Ishikawa (cell line): ENCODE results near the gene SLC8B1.

Experiments used
- CEBPB ChIP-seq: IDR thresholded peaks from 2 replicates; pipeline ENCODE4 v1.6.1; 2012
- EGR1 ChIP-seq: IDR thresholded peaks from 2 replicates; pipeline ENCODE4 v1.6.1; 2012
- EP300 ChIP-seq: IDR thresholded peaks from 2 replicates; pipeline ENCODE4 v1.6.1; 2012; ENCODE audit warnings: borderline replicate concordance
- FOXM1 ChIP-seq: IDR thresholded peaks from 2 replicates; pipeline ENCODE4 v1.6.1; 2012; ENCODE audit warnings: low read depth, borderline replicate concordance
- RAD21 ChIP-seq: IDR thresholded peaks from 2 replicates; pipeline ENCODE4 v1.6.1; 2012; ENCODE audit warnings: low read depth
- TCF12 ChIP-seq: IDR thresholded peaks from 2 replicates; pipeline ENCODE4 v1.6.1; 2012; ENCODE audit warnings: low read depth
- YY1 ChIP-seq: IDR thresholded peaks from 2 replicates; pipeline ENCODE4 v1.6.1; 2012; ENCODE audit warnings: low read depth
- ZBTB7A ChIP-seq: IDR thresholded peaks from 2 replicates; pipeline ENCODE4 v1.6.1; 2012; ENCODE audit warnings: low read depth
- TF ChIP-seq, protein P1 (sequence below): IDR thresholded peaks from 2 replicates; pipeline ENCODE4 v1.6.1; 2012; ENCODE audit warnings: low read depth, mild to moderate bottlenecking
- TF ChIP-seq, protein P2 (sequence below): IDR thresholded peaks from 2 replicates; pipeline ENCODE4 v1.6.1; 2012

DNA sequence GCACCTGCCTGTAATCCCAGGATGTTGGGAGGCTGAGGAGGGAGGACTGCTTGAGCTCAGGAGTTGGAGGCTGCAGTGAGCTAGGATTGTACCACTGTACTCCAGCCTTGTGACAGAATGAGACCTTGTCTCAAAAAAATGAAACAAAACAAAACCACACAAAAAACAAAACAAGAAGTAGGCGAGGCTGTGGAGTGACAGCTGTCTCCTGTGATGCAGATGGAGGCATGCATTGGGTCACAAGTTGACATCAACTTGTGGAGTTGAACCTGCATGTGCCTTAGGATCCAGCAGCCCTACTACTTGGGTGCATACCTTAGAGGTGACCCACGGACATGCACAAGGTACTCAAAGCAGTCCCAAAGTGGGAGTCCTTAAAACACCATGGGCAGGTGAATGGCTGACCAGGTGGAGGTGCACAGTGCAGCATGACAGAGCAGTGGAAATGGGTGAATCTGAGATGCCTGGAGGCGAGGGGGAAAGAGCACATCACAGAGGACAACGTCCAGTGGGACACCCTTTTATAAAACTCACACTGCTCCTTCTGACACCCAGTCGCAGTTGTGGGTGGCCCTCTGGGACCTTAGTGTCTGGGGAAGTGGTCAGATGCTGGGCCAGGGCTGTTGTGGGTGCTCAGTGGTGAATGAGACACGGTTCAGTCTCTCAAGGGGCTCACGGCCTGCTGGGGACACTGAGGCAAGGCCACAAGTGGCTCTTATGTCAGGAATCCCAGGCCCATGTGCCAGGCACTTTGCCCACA is 36.2 kb upstream of the SLC8B1 start:
- TF ChIP-seq ZBTB7A (no peak), CEBPB (no peak), YY1 (no peak), EGR1 (no peak), RAD21 (no peak), FOXM1 (no peak), EP300 (no peak), TCF12 (no peak)
- TF ChIP-seq, protein P1, sequence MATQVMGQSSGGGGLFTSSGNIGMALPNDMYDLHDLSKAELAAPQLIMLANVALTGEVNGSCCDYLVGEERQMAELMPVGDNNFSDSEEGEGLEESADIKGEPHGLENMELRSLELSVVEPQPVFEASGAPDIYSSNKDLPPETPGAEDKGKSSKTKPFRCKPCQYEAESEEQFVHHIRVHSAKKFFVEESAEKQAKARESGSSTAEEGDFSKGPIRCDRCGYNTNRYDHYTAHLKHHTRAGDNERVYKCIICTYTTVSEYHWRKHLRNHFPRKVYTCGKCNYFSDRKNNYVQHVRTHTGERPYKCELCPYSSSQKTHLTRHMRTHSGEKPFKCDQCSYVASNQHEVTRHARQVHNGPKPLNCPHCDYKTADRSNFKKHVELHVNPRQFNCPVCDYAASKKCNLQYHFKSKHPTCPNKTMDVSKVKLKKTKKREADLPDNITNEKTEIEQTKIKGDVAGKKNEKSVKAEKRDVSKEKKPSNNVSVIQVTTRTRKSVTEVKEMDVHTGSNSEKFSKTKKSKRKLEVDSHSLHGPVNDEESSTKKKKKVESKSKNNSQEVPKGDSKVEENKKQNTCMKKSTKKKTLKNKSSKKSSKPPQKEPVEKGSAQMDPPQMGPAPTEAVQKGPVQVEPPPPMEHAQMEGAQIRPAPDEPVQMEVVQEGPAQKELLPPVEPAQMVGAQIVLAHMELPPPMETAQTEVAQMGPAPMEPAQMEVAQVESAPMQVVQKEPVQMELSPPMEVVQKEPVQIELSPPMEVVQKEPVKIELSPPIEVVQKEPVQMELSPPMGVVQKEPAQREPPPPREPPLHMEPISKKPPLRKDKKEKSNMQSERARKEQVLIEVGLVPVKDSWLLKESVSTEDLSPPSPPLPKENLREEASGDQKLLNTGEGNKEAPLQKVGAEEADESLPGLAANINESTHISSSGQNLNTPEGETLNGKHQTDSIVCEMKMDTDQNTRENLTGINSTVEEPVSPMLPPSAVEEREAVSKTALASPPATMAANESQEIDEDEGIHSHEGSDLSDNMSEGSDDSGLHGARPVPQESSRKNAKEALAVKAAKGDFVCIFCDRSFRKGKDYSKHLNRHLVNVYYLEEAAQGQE: no peak
- TF ChIP-seq, protein P2, sequence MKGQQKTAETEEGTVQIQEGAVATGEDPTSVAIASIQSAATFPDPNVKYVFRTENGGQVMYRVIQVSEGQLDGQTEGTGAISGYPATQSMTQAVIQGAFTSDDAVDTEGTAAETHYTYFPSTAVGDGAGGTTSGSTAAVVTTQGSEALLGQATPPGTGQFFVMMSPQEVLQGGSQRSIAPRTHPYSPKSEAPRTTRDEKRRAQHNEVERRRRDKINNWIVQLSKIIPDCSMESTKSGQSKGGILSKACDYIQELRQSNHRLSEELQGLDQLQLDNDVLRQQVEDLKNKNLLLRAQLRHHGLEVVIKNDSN: no peak
